Astrocyte of the hippocampus (primary cell): Measurements from ENCODE around the gene KRT3.

ENCODE experiments used
- DNase-seq: peaks from one replicate; pipeline ENCODE4 v3.0.0; 2011; ENCODE audit warnings: low read depth, low spot score

The KRT3 gene

GRCh38 chr12:52827499-52828090 lies 31.7 kb upstream of the KRT3 start:
- DNase-seq, result no peak

GRCh38 chr12:52826611-52827498 lies 30.9 kb upstream of the KRT3 start:
- DNase-seq, result peak; percentile 59

GRCh38 chr12:52825961-52826360 lies 30.0 kb upstream of the KRT3 start:
- no peak for DNase-seq

GRCh38 chr12:52824741-52825410 lies 29.0 kb upstream of the KRT3 start:
- DNase-seq, result no peak

- DNase-seq, result no peak
Observed at GRCh38 chr12:52823761-52824450, 28.0 kb upstream of the KRT3 start.

- no peak for DNase-seq
Observed at GRCh38 chr12:52822771-52823510, 27.0 kb upstream of the KRT3 start.

GRCh38 chr12:52821826-52822660 lies 26.1 kb upstream of the KRT3 start:
- peak; percentile 13 for DNase-seq

- DNase-seq, result no peak
Observed at GRCh38 chr12:52821071-52821730, 25.3 kb upstream of the KRT3 start.

- no peak for DNase-seq
Observed at GRCh38 chr12:52820521-52820920, 24.6 kb upstream of the KRT3 start.

GRCh38 chr12:52819731-52820510 lies 24.0 kb upstream of the KRT3 start:
- DNase-seq, result no peak

- DNase-seq, result no peak
Observed at GRCh38 chr12:52818887-52819420, 23.0 kb upstream of the KRT3 start.

GRCh38 chr12:52818388-52818787 lies 22.5 kb upstream of the KRT3 start:
- no peak for DNase-seq

- DNase-seq, result no peak
Observed at GRCh38 chr12:52817699-52818238, 21.9 kb upstream of the KRT3 start.

GRCh38 chr12:52817003-52817698 lies 21.2 kb upstream of the KRT3 start:
- no peak for DNase-seq

- DNase-seq, result no peak
Observed at GRCh38 chr12:52815676-52816588, 20.0 kb upstream of the KRT3 start.

GRCh38 chr12:52815161-52815560 lies 19.2 kb upstream of the KRT3 start:
- DNase-seq, result no peak

GRCh38 chr12:52814710-52815155 lies 18.8 kb upstream of the KRT3 start:
- DNase-seq, result no peak
